Measurements from ENCODE around the gene ATG7.

Gene ATG7

DNA sequence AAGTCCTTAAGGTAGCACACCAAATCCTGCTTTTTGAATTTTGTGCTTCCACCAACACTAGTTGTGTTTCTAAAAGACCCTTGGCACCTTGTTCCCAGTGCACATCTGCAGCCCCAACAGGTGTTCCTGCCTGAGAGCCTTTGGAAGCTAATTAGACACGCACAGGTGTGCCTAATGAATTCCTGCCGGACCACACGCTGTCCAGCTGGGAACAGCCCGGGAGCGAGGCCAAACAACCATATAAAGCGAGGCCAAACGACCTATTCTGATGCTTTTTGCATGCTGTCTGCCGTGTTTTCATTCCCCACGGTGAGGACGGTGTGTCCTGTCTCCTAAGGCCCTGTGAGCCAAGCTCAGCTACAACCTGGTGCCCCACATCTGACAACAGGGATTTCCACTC is 99.5 kb downstream of the ATG7 start:
- Histone ChIP-seq H3K36me3 (ENCODE audit: insufficient read depth, insufficient read length, low read length) (peaks cover 8% of the 10 kb centered on the region), H3K4me1 (ENCODE audit: insufficient read depth, insufficient read length) (no peaks in the 10 kb centered on the region)
- no peak for TF ChIP-seq ZNF274 (IDR thresholded peaks at IDR 0.05; ENCODE audit: low read depth, low read length)
- TF ChIP-seq SUZ12 (IDR thresholded peaks at IDR 0.05; ENCODE audit: extremely low read depth, insufficient read depth, insufficient read length), result no peak
- TF ChIP-seq YY1 (IDR thresholded peaks at IDR 0.05; ENCODE audit: insufficient read depth, insufficient read length), result no peak

GRCh38 chr3:11373235-11373634 is 101.0 kb downstream of the ATG7 start:
- TF ChIP-seq SUZ12 (IDR thresholded peaks at IDR 0.05; ENCODE audit: extremely low read depth, insufficient read depth, insufficient read length) (no peak), ZNF274 (IDR thresholded peaks at IDR 0.05; ENCODE audit: low read depth, low read length) (no peak), YY1 (IDR thresholded peaks at IDR 0.05; ENCODE audit: insufficient read depth, insufficient read length) (no peak)
- Histone ChIP-seq H3K27me3 (ENCODE audit: insufficient read depth, insufficient read length) (no peaks in the 10 kb centered on the region), H3K4me1 (ENCODE audit: insufficient read depth, insufficient read length) (no peaks in the 10 kb centered on the region), H3K4me3 (ENCODE audit: insufficient read length, low read depth) (no peak overlapping the region), H3K9me3 (ENCODE audit: insufficient read depth, low read length) (no peaks in the 10 kb centered on the region; the same call in 1 of the 2 replicates), H3K9ac (ENCODE audit: insufficient read length, low read depth) (no peak overlapping the region), H3K36me3 (ENCODE audit: insufficient read depth, insufficient read length, low read length) (peaks cover 5% of the 10 kb centered on the region)
- DNase-seq (ENCODE audit: low read depth, low spot score), result no peak

More for the DNA sequence above, 99.5 kb downstream of the ATG7 start:
- H3K27me3 ChIP-seq (ENCODE audit: insufficient read depth, insufficient read length), result no peaks in the 10 kb centered on the region
- H3K9ac ChIP-seq (ENCODE audit: insufficient read length, low read depth), result no peak overlapping the region
- H3K9me3 ChIP-seq (ENCODE audit: insufficient read depth, low read length), result no peaks in the 10 kb centered on the region; the same call in 1 of the 2 replicates
- no peak for DNase-seq (ENCODE audit: low read depth, low spot score)
- no peak overlapping the region for H3K4me3 ChIP-seq (ENCODE audit: insufficient read length, low read depth)

GRCh38 chr3:11373654-11374053 is 101.5 kb downstream of the ATG7 start:
- Histone ChIP-seq H3K4me1 (ENCODE audit: insufficient read depth, insufficient read length) (no peaks in the 10 kb centered on the region), H3K36me3 (ENCODE audit: insufficient read depth, insufficient read length, low read length) (peaks cover 5% of the 10 kb centered on the region), H3K9ac (ENCODE audit: insufficient read length, low read depth) (no peak overlapping the region), H3K9me3 (ENCODE audit: insufficient read depth, low read length) (no peaks in the 10 kb centered on the region; the same call in 1 of the 2 replicates), H3K27me3 (ENCODE audit: insufficient read depth, insufficient read length) (no peaks in the 10 kb centered on the region), H3K4me3 (ENCODE audit: insufficient read length, low read depth) (no peak overlapping the region)
- DNase-seq (ENCODE audit: low read depth, low spot score), result no peak
- no peak for TF ChIP-seq SUZ12 (IDR thresholded peaks at IDR 0.05; ENCODE audit: extremely low read depth, insufficient read depth, insufficient read length)
- no peak for TF ChIP-seq ZNF274 (IDR thresholded peaks at IDR 0.05; ENCODE audit: low read depth, low read length)
- TF ChIP-seq YY1 (IDR thresholded peaks at IDR 0.05; ENCODE audit: insufficient read depth, insufficient read length), result no peak

GRCh38 chr3:11375333-11376088 is 103.3 kb downstream of the ATG7 start:
- Histone ChIP-seq H3K27me3 (ENCODE audit: insufficient read depth, insufficient read length) (no peaks in the 10 kb centered on the region), H3K4me1 (ENCODE audit: insufficient read depth, insufficient read length) (no peaks in the 10 kb centered on the region), H3K9ac (ENCODE audit: insufficient read length, low read depth) (no peak overlapping the region), H3K4me3 (ENCODE audit: insufficient read length, low read depth) (no peak overlapping the region), H3K9me3 (ENCODE audit: insufficient read depth, low read length) (no peaks in the 10 kb centered on the region; the same call in 1 of the 2 replicates), H3K36me3 (ENCODE audit: insufficient read depth, insufficient read length, low read length) (peaks cover 5% of the 10 kb centered on the region)
- DNase-seq (ENCODE audit: low read depth, low spot score), result no peak
- TF ChIP-seq SUZ12 (IDR thresholded peaks at IDR 0.05; ENCODE audit: extremely low read depth, insufficient read depth, insufficient read length), result no peak
- no peak for TF ChIP-seq YY1 (IDR thresholded peaks at IDR 0.05; ENCODE audit: insufficient read depth, insufficient read length)
- TF ChIP-seq ZNF274 (IDR thresholded peaks at IDR 0.05; ENCODE audit: low read depth, low read length), result no peak

DNA sequence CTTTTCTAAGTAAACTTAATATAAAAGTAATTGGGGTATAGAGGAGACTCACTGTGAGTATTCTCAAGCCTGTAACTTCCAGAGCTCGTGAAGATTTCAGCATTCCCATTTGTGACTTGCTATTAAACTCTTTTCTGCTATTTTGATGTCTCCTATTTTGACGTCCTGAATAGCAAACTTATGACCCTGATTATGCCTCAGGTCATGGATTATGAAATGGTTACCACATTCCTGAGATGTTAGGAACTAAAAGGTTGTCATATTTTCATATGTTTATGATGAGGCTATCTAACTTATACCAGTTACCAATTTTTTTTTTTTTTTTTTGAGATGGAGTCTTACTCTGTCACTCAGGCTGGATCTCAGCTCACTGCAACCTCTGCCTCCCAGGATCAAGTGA is 105.5 kb downstream of the ATG7 start:
- no peaks in the 10 kb centered on the region for H3K27me3 ChIP-seq (ENCODE audit: insufficient read depth, insufficient read length)
- no peaks in the 10 kb centered on the region for H3K4me1 ChIP-seq (ENCODE audit: insufficient read depth, insufficient read length)
- TF ChIP-seq ZNF274 (IDR thresholded peaks at IDR 0.05; ENCODE audit: low read depth, low read length) (no peak), YY1 (IDR thresholded peaks at IDR 0.05; ENCODE audit: insufficient read depth, insufficient read length) (no peak), SUZ12 (IDR thresholded peaks at IDR 0.05; ENCODE audit: extremely low read depth, insufficient read depth, insufficient read length) (no peak)
- no peak overlapping the region for H3K9ac ChIP-seq (ENCODE audit: insufficient read length, low read depth)
- no peak for DNase-seq (ENCODE audit: low read depth, low spot score)
- no peak overlapping the region for H3K4me3 ChIP-seq (ENCODE audit: insufficient read length, low read depth)
- peaks cover 5% of the 10 kb centered on the region for H3K36me3 ChIP-seq (ENCODE audit: insufficient read depth, insufficient read length, low read length)
- no peaks in the 10 kb centered on the region; the same call in 1 of the 2 replicates for H3K9me3 ChIP-seq (ENCODE audit: insufficient read depth, low read length)

DNA sequence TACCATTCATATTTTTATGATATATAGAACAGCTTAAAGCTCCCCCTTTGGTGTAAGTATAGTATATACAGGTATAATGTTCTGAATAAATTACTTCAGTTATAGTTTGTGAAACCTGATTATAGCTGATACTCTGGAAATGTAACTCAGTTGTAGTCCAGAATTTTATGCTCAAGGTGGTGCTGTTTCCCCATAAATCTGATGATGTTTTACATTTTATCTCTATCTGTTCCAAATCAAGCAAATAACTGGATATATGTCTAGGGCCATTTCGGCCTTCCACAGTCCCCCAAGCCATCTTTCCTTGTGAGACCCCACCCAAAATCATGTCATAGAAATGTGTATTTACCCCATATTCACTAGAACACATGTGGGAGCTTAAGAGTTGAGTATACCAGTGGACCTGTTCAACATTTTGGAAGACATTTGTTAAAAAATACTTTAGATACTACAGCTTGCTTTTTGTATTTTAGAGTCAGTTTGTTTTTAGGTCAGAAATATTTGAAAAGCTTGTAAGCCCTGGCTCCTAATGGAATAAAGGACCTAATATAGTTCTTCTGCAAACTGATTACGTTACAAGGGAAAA is 107.1 kb downstream of the ATG7 start:
- Histone ChIP-seq H3K9ac (ENCODE audit: insufficient read length, low read depth) (no peak overlapping the region), H3K27me3 (ENCODE audit: insufficient read depth, insufficient read length) (no peaks in the 10 kb centered on the region), H3K36me3 (ENCODE audit: insufficient read depth, insufficient read length, low read length) (no peaks in the 10 kb centered on the region), H3K9me3 (ENCODE audit: insufficient read depth, low read length) (no peaks in the 10 kb centered on the region; the same call in 1 of the 2 replicates), H3K4me1 (ENCODE audit: insufficient read depth, insufficient read length) (no peaks in the 10 kb centered on the region), H3K4me3 (ENCODE audit: insufficient read length, low read depth) (no peak overlapping the region)
- TF ChIP-seq SUZ12 (IDR thresholded peaks at IDR 0.05; ENCODE audit: extremely low read depth, insufficient read depth, insufficient read length) (no peak), ZNF274 (IDR thresholded peaks at IDR 0.05; ENCODE audit: low read depth, low read length) (no peak), YY1 (IDR thresholded peaks at IDR 0.05; ENCODE audit: insufficient read depth, insufficient read length) (no peak)
- DNase-seq (ENCODE audit: low read depth, low spot score), result no peak
